ENCODE results near the gene PRR23E. TPM values are rescaled to one million over a fixed set of nuclear protein-coding genes. Genes with fewer than 3 reads are reported as not detected.

The PRR23E gene
- total RNA-seq, 2 donors from 2014 or later, result not detected

DNA sequence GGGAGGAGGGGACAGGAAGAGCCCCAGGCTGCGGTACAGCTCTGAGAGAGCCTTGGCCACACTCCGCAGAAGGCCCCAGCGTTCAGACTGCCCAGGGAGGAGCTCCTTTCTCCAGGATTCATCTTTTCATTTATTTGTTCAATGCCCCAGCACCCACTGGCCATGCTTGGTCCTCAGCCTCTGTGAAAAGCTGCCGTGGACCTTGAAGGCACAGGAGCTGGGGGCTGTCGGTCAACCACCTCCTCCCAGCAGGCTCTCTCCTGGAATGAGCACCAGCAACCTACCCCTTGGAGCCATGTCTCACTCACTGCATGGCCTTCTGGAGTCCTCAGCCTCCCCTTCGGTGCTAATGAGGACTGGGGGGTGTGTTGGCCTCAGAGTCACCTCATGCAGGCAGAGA is 21.6 kb upstream of the PRR23E start:
- H3K4me3 ChIP-seq, result no peak overlapping the region
- peaks cover 0 to 5% of the 10 kb centered on the region in 2 donors for H3K4me1 ChIP-seq
- no peaks in the 10 kb centered on the region for H3K27me3 ChIP-seq
- no peaks in the 10 kb centered on the region for H3K36me3 ChIP-seq
- no peak overlapping the region for H3K27ac ChIP-seq
- no peaks in the 10 kb centered on the region for H3K9me3 ChIP-seq
- DNase-seq (ENCODE audit: low spot score), result peak; percentile 30
- TF ChIP-seq, protein P1, sequence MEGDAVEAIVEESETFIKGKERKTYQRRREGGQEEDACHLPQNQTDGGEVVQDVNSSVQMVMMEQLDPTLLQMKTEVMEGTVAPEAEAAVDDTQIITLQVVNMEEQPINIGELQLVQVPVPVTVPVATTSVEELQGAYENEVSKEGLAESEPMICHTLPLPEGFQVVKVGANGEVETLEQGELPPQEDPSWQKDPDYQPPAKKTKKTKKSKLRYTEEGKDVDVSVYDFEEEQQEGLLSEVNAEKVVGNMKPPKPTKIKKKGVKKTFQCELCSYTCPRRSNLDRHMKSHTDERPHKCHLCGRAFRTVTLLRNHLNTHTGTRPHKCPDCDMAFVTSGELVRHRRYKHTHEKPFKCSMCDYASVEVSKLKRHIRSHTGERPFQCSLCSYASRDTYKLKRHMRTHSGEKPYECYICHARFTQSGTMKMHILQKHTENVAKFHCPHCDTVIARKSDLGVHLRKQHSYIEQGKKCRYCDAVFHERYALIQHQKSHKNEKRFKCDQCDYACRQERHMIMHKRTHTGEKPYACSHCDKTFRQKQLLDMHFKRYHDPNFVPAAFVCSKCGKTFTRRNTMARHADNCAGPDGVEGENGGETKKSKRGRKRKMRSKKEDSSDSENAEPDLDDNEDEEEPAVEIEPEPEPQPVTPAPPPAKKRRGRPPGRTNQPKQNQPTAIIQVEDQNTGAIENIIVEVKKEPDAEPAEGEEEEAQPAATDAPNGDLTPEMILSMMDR (IDR thresholded peaks at IDR 0.05), result no peak

DNA sequence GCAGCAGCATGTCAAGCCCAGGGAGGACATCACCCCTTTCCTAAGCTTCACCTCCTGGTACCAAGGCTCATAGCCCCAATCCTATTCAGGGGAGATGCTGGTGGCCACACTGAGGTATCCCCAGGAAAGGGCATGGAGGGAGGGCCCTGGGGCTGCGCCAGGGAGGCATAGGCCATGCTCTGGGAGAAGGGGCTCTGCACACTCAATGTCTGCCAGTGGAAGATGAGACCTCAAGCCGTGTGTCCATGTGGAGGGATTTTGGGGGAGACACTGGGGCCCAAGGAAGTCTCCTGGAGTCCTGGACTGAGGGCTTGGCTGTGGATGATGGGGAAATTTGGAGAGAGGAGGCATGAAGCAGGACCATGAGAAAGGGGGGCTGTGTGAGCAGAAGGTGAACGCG is 21.2 kb upstream of the PRR23E start:
- no peak for DNase-seq (ENCODE audit: low spot score)
- H3K27me3 ChIP-seq, result no peaks in the 10 kb centered on the region
- H3K4me3 ChIP-seq, result no peak overlapping the region
- no peak overlapping the region for H3K27ac ChIP-seq
- no peaks in the 10 kb centered on the region for H3K9me3 ChIP-seq
- H3K36me3 ChIP-seq, result no peaks in the 10 kb centered on the region
- H3K4me1 ChIP-seq, result peaks cover 0 to 5% of the 10 kb centered on the region in 2 donors
- TF ChIP-seq, protein P1 (IDR thresholded peaks at IDR 0.05), result no peak

- H3K27ac ChIP-seq, result no peak overlapping the region
- DNase-seq (ENCODE audit: low spot score), result peak; percentile 30
- no peaks in the 10 kb centered on the region for H3K27me3 ChIP-seq
- H3K4me1 ChIP-seq, result peaks cover 0 to 5% of the 10 kb centered on the region in 2 donors
- H3K4me3 ChIP-seq, result no peak overlapping the region
- H3K36me3 ChIP-seq, result no peaks in the 10 kb centered on the region
- H3K9me3 ChIP-seq, result no peaks in the 10 kb centered on the region
- TF ChIP-seq, protein P1 (IDR thresholded peaks at IDR 0.05), result no peak
Measured at GRCh38 chr3:127172211-127172610, 20.7 kb upstream of the PRR23E start.

GRCh38 chr3:127172781-127173515 is 20.0 kb upstream of the PRR23E start:
- H3K9me3 ChIP-seq, result no peaks in the 10 kb centered on the region

GRCh38 chr3:127173516-127174166 is 19.3 kb upstream of the PRR23E start:
- TF ChIP-seq, protein P1 (IDR thresholded peaks at IDR 0.05), result no peak
- Histone ChIP-seq H3K4me3 (no peak overlapping the region), H3K36me3 (no peaks in the 10 kb centered on the region), H3K4me1 (no peaks in the 10 kb centered on the region), H3K27me3 (no peaks in the 10 kb centered on the region), H3K27ac (no peak overlapping the region), H3K9me3 (no peaks in the 10 kb centered on the region)
- DNase-seq (ENCODE audit: low spot score), result peak; percentile 36

More at GRCh38 chr3:127172781-127173515, 20.0 kb upstream of the PRR23E start:
- Histone ChIP-seq H3K36me3 (no peaks in the 10 kb centered on the region), H3K4me1 (peaks cover 0 to 4% of the 10 kb centered on the region in 2 donors), H3K27ac (no peak overlapping the region), H3K27me3 (no peaks in the 10 kb centered on the region), H3K4me3 (no peak overlapping the region)
- peak; percentile 56 for DNase-seq (ENCODE audit: low spot score)
- TF ChIP-seq, protein P1 (IDR thresholded peaks at IDR 0.05), result no peak
